Measurements from ENCODE around the gene COL1A1.

The COL1A1 gene

GRCh38 chr17:50171371-50172071 lies 29.9 kb downstream of the COL1A1 start:
- TF ChIP-seq, protein P1, sequence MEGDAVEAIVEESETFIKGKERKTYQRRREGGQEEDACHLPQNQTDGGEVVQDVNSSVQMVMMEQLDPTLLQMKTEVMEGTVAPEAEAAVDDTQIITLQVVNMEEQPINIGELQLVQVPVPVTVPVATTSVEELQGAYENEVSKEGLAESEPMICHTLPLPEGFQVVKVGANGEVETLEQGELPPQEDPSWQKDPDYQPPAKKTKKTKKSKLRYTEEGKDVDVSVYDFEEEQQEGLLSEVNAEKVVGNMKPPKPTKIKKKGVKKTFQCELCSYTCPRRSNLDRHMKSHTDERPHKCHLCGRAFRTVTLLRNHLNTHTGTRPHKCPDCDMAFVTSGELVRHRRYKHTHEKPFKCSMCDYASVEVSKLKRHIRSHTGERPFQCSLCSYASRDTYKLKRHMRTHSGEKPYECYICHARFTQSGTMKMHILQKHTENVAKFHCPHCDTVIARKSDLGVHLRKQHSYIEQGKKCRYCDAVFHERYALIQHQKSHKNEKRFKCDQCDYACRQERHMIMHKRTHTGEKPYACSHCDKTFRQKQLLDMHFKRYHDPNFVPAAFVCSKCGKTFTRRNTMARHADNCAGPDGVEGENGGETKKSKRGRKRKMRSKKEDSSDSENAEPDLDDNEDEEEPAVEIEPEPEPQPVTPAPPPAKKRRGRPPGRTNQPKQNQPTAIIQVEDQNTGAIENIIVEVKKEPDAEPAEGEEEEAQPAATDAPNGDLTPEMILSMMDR (IDR thresholded peaks at IDR 0.05; ENCODE audit: insufficient read depth, low read length, poor library complexity, severe bottlenecking) = no peak

DNA sequence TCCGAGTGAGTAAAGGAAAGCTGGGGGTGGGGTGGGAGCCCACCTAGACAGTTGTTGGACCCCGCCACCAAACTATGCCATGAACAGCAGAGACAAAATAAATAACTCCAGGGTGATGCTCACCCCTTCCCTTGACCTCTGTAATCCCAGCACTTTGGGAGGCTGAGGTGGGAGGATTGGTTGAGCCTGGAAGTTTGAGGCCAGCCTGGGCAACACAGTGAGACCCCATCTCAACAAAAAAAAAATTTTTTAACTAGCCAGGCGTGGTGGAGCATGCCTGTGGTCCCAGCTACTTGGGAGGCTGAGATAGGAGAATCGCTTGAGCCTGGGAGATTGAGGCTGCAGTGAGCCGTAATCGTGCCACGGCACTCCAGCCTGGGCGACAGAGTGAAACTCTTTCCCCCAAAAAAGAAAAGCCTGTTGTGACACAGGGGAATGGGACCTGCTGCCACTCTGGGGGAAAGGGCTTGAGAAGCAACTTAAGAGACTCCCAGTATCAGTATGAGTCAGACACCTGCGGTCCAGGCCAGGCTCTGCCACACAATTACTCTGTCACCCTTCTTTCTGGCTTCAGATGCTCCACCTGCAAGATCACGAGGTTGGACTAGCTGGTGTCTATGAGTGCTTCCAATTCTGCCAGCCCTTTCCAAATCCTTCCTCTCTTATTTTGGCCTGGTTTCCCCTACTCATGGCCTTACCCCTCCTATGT lies 30.6 kb downstream of the COL1A1 start:
- Histone ChIP-seq H3K4me3 (replicated peaks; ENCODE audit: low read depth, low read length) (no peak overlapping the region), H3K27me3 (replicated peaks; ENCODE audit: control insufficient read depth, insufficient read depth, low read length) (no peaks in the 10 kb centered on the region), H3K36me3 (ENCODE audit: control insufficient read depth, insufficient read depth, low read length) (no peaks in the 10 kb centered on the region)
- no peak for DNase-seq (ENCODE audit: extremely low read depth, insufficient read length)
- TF ChIP-seq, protein P1 (IDR thresholded peaks at IDR 0.05; ENCODE audit: insufficient read depth, low read length, poor library complexity, severe bottlenecking) = no peak

More at GRCh38 chr17:50171371-50172071, 29.9 kb downstream of the COL1A1 start:
- Histone ChIP-seq H3K4me3 (replicated peaks; ENCODE audit: low read depth, low read length) (no peak overlapping the region), H3K36me3 (ENCODE audit: control insufficient read depth, insufficient read depth, low read length) (no peaks in the 10 kb centered on the region), H3K27me3 (replicated peaks; ENCODE audit: control insufficient read depth, insufficient read depth, low read length) (no peaks in the 10 kb centered on the region)
- no peak for DNase-seq (ENCODE audit: extremely low read depth, insufficient read length)

GRCh38 chr17:50169881-50170459 lies 31.5 kb downstream of the COL1A1 start:
- H3K4me3 ChIP-seq (replicated peaks; ENCODE audit: low read depth, low read length) = no peak overlapping the region
- no peaks in the 10 kb centered on the region for H3K36me3 ChIP-seq (ENCODE audit: control insufficient read depth, insufficient read depth, low read length)
- TF ChIP-seq, protein P1 (IDR thresholded peaks at IDR 0.05; ENCODE audit: insufficient read depth, low read length, poor library complexity, severe bottlenecking) = no peak
- no peak for DNase-seq (ENCODE audit: extremely low read depth, insufficient read length)
- no peaks in the 10 kb centered on the region for H3K27me3 ChIP-seq (replicated peaks; ENCODE audit: control insufficient read depth, insufficient read depth, low read length)

DNA sequence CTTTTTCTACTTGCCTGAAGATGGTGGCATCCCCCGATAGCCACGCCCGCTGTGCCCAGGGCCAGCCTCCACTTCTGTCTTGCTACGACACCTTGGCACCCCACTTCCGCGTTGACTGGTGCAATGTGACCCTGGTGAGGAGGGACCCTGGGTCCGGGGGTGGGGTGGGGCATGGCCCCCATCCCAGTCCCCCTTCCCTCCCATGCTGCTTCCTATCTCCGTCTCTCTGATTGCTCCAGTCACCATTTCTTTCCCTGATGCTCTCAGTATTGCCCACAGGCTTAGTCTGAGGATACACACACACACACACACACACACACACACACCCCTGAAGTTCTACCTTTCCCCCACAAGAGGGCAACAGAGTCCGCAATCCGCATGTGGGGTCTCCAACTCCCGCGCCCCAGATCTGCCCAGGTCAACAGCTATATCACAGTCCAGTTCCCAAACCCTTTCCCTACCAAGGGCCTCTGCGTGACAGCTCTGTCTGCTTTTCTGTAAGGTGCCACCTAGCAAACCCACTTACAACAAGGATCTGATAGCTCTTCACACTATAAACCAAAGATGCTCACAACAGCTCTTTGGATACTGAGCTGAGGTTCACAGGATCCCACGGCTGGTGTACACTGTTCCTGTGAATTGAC lies 32.2 kb downstream of the COL1A1 start:
- Histone ChIP-seq H3K36me3 (ENCODE audit: control insufficient read depth, insufficient read depth, low read length) (no peaks in the 10 kb centered on the region), H3K4me3 (replicated peaks; ENCODE audit: low read depth, low read length) (no peak overlapping the region), H3K27me3 (replicated peaks; ENCODE audit: control insufficient read depth, insufficient read depth, low read length) (no peaks in the 10 kb centered on the region)
- DNase-seq (ENCODE audit: extremely low read depth, insufficient read length) = peak; percentile 81
- TF ChIP-seq, protein P1 (IDR thresholded peaks at IDR 0.05; ENCODE audit: insufficient read depth, low read length, poor library complexity, severe bottlenecking) = peak; percentile 87

DNA sequence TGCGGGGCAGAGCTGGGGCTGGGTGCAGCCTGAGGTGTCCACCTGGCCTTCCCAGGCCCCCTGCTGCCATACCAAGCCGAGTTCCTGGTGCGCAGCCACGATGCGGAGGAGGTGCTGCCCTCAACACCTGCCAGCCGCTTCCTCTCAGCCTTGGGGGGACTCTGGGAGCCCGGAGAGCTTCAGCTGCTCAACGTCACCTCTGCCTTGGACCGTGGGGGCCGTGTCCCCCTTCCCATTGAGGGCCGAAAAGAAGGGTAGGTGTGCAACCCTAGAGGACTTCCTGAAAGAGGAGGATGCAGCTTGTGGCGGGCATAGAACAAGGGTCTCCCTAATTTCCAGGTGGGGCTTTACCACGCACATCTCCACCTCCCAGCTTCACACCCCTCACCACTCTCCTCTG lies 33.1 kb downstream of the COL1A1 start:
- Histone ChIP-seq H3K27me3 (replicated peaks; ENCODE audit: control insufficient read depth, insufficient read depth, low read length) (no peaks in the 10 kb centered on the region), H3K36me3 (ENCODE audit: control insufficient read depth, insufficient read depth, low read length) (no peaks in the 10 kb centered on the region), H3K4me3 (replicated peaks; ENCODE audit: low read depth, low read length) (no peak overlapping the region)
- DNase-seq (ENCODE audit: extremely low read depth, insufficient read length) = no peak
- TF ChIP-seq, protein P1 (IDR thresholded peaks at IDR 0.05; ENCODE audit: insufficient read depth, low read length, poor library complexity, severe bottlenecking) = no peak

Measured in GM06990 (cell line).